Neuron (in vitro differentiated cells): ENCODE measurements around the gene FNDC3B.

Experiments used
- H2AFZ ChIP-seq: one replicate; pipeline ENCODE4 v1.6.1; 2013; ENCODE audit warnings: low read depth, mild to moderate bottlenecking, inconsistent platforms, low read length, moderate library complexity
- H3K27me3 ChIP-seq: one replicate; pipeline ENCODE4 v1.6.1; 2013; ENCODE audit warnings: low read length; ENCODE audit not compliant: insufficient read depth
- H3K36me3 ChIP-seq: one replicate; pipeline ENCODE4 v1.6.1; 2013; ENCODE audit warnings: low read length; ENCODE audit not compliant: insufficient read depth
- H3K4me1 ChIP-seq: one replicate; pipeline ENCODE4 v1.6.1; 2013; ENCODE audit warnings: low read length; ENCODE audit not compliant: insufficient read depth
- H3K4me3 ChIP-seq: 2 replicates; pipeline ENCODE4 v1.5.1; 2013; ENCODE audit warnings: mild to moderate bottlenecking, low read length, moderate library complexity
- H3K9me3 ChIP-seq: one replicate; pipeline ENCODE4 v1.6.1; 2013; ENCODE audit warnings: low read length

The FNDC3B gene

DNA sequence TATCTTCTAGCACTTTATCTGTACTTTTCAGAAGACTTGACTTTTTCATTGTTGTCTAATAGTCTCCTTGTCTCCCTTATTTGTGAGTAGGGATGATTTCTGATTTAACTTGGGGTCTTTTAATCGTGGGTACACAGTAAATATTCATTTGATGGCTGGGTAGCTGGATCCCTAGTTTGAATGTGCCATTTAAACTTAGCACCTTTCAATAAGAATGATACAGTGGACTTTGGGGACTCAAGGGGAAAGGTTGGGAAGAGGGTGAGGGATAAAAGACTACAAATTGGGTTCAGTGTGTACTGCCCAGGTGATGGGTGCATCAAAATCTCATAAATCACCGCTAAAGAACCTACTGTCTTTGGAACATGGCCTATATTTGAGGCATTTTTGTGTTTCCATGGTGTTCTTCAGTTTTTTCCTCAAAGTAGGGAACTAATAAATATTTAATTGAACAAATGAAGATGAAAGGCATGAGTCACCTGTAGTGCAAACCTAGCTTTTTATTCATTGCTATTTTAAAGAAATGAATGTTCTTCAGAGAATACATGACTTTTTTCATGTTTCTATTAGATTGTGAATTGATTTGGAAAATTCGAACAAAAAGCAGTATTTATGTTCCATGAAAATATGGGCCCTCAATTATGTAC is 12.1 kb downstream of the FNDC3B start:
- H3K36me3 ChIP-seq: peaks cover 51% of the 10 kb centered on the region
- H3K9me3 ChIP-seq: no peaks in the 10 kb centered on the region
- no peak overlapping the region for H3K4me3 ChIP-seq
- H2AFZ ChIP-seq: no peak overlapping the region
- no peaks in the 10 kb centered on the region for H3K27me3 ChIP-seq
- no peaks in the 10 kb centered on the region for H3K4me1 ChIP-seq

DNA sequence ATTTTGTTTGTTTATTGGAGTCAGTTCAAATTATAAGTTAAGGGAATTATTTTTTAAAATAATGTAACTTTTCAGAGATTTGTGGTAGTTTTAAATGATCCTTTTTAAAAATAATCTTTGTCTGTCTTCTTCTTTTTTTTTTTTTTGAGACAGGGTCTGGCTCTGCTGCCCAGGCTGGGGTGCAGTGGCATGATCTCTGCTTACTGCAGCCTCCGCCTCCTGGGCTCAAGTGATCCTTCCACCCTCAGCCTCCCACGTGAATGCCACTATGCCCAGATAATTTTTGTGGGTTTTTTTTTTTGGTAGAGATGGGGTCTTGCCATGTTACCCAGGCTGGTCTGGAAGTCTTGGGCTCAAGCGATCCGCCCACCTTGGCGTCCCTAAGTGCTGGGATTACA is 12.6 kb downstream of the FNDC3B start:
- H3K36me3 ChIP-seq: peaks cover 51% of the 10 kb centered on the region
- H3K27me3 ChIP-seq: no peaks in the 10 kb centered on the region
- H2AFZ ChIP-seq: no peak overlapping the region
- H3K4me3 ChIP-seq: no peak overlapping the region
- peaks cover 2% of the 10 kb centered on the region for H3K4me1 ChIP-seq
- no peaks in the 10 kb centered on the region for H3K9me3 ChIP-seq

- H2AFZ ChIP-seq: no peak overlapping the region
- no peak overlapping the region for H3K4me3 ChIP-seq
- peaks cover 6% of the 10 kb centered on the region for H3K4me1 ChIP-seq
- no peaks in the 10 kb centered on the region for H3K9me3 ChIP-seq
- peaks cover 51% of the 10 kb centered on the region for H3K36me3 ChIP-seq
- H3K27me3 ChIP-seq: no peaks in the 10 kb centered on the region
Measured at GRCh38 chr3:172052405-172052804, 13.0 kb downstream of the FNDC3B start.

GRCh38 chr3:172054115-172054764 is 14.9 kb downstream of the FNDC3B start:
- peaks cover 12% of the 10 kb centered on the region for H3K4me1 ChIP-seq
- H3K27me3 ChIP-seq: no peaks in the 10 kb centered on the region
- peaks cover 46% of the 10 kb centered on the region for H3K36me3 ChIP-seq
- no peaks in the 10 kb centered on the region for H3K9me3 ChIP-seq
- no peak overlapping the region for H2AFZ ChIP-seq
- no peak overlapping the region for H3K4me3 ChIP-seq

- H3K4me1 ChIP-seq: peaks cover 12% of the 10 kb centered on the region
- H2AFZ ChIP-seq: no peak overlapping the region
- no peak overlapping the region for H3K4me3 ChIP-seq
- peaks cover 30% of the 10 kb centered on the region for H3K36me3 ChIP-seq
- H3K9me3 ChIP-seq: no peaks in the 10 kb centered on the region
- no peaks in the 10 kb centered on the region for H3K27me3 ChIP-seq
Measured at GRCh38 chr3:172056416-172056815, 17.0 kb downstream of the FNDC3B start.

DNA sequence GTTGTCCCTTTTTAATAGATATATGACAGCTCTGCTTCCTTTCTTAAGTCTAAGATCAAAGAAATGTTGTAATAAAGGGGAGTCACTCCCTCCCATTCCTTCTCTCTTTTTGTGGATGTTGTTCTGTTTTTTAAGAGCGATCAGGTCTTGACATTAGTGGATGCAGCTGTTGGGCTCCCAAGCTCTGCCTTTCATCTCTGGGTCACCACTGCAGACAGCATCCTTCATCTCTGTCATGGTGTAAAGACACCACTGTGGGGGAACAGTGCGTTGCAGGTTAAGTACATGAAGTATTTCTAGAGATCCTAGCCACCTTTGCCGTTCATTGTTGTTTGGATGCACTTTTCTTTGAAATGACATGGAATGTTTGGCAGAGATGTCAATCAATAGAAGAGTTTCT is 17.7 kb downstream of the FNDC3B start:
- Histone ChIP-seq H2AFZ (no peak overlapping the region), H3K9me3 (no peaks in the 10 kb centered on the region), H3K4me3 (no peak overlapping the region), H3K4me1 (peaks cover 12% of the 10 kb centered on the region), H3K36me3 (peaks cover 27% of the 10 kb centered on the region), H3K27me3 (no peaks in the 10 kb centered on the region)

GRCh38 chr3:172057624-172058327 is 18.4 kb downstream of the FNDC3B start:
- Histone ChIP-seq H3K4me1 (peaks cover 12% of the 10 kb centered on the region), H2AFZ (no peak overlapping the region), H3K9me3 (no peaks in the 10 kb centered on the region), H3K27me3 (no peaks in the 10 kb centered on the region), H3K36me3 (peaks cover 20% of the 10 kb centered on the region), H3K4me3 (no peak overlapping the region)

GRCh38 chr3:172059532-172059931 is 20.2 kb downstream of the FNDC3B start:
- Histone ChIP-seq H3K4me1 (peaks cover 12% of the 10 kb centered on the region), H3K36me3 (peaks cover 17% of the 10 kb centered on the region), H3K4me3 (no peak overlapping the region)

DNA sequence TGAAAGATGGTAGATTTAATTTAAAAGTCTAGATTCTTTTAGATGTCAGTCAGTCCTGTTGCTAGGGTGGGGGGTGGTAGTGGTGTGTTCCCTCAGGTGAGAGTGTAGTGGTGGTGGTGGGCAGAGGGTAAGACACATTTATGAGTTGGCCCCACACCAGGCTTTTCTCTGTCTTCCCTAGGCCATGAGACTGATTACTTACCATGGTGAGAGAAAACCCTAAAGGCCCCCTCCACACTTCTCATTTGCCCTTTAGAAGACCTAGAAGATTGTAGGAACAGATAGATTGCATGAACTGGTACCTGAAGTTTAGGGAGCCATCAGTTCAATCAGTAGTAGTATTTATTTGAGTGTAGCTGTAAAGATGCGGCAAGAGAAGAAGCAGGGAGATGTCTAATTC is 20.9 kb downstream of the FNDC3B start:
- H3K27me3 ChIP-seq: no peaks in the 10 kb centered on the region
- H2AFZ ChIP-seq: no peak overlapping the region
- H3K4me3 ChIP-seq: no peak overlapping the region
- peaks cover 12% of the 10 kb centered on the region for H3K4me1 ChIP-seq
- H3K9me3 ChIP-seq: peaks cover 4% of the 10 kb centered on the region
- peaks cover 16% of the 10 kb centered on the region for H3K36me3 ChIP-seq

More at GRCh38 chr3:172059532-172059931, 20.2 kb downstream of the FNDC3B start:
- Histone ChIP-seq H2AFZ (no peak overlapping the region), H3K27me3 (no peaks in the 10 kb centered on the region), H3K9me3 (peaks cover 4% of the 10 kb centered on the region)

GRCh38 chr3:172061724-172062184 is 22.4 kb downstream of the FNDC3B start:
- H2AFZ ChIP-seq: no peak overlapping the region
- H3K4me3 ChIP-seq: no peak overlapping the region
- H3K36me3 ChIP-seq: peaks cover 7% of the 10 kb centered on the region
- H3K27me3 ChIP-seq: no peaks in the 10 kb centered on the region
- peaks cover 4% of the 10 kb centered on the region for H3K9me3 ChIP-seq
- peaks cover 12% of the 10 kb centered on the region for H3K4me1 ChIP-seq

DNA sequence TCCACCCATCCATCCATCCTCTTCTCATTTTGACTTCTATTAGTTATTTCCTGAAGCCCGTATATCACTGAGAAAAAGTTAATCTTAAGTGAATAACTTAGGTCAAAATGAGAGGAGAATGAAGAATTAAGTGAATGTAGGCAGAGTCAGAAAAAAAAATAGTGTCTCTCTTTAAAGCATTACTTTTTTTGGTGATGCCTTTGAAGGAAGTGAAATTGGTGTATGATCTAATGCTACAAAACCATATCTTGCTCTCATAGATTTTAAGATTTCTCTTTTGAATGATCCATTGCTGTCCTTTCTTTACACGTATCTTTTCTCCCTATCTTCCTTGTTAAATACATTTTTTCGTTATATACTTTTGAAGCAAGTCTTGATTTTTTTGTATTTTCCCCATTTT is 23.4 kb downstream of the FNDC3B start:
- Histone ChIP-seq H3K4me1 (peaks cover 2% of the 10 kb centered on the region), H3K27me3 (no peaks in the 10 kb centered on the region), H3K4me3 (no peak overlapping the region), H3K36me3 (peaks cover 7% of the 10 kb centered on the region), H2AFZ (no peak overlapping the region), H3K9me3 (peaks cover 4% of the 10 kb centered on the region)

GRCh38 chr3:172063456-172064432 is 24.4 kb downstream of the FNDC3B start:
- Histone ChIP-seq H3K4me1 (peaks cover 2% of the 10 kb centered on the region), H2AFZ (no peak overlapping the region), H3K36me3 (peaks cover 7% of the 10 kb centered on the region), H3K27me3 (no peaks in the 10 kb centered on the region), H3K4me3 (no peak overlapping the region), H3K9me3 (peaks cover 4% of the 10 kb centered on the region)
